Measurements from ENCODE around the gene ARHGAP22. TPM values are rescaled to one million over a fixed set of nuclear protein-coding genes. Genes with fewer than 3 reads are reported as not detected.

ARHGAP22 gene
- total RNA-seq, 1 donor from 2014 or later: 1.1 TPM

- DNase-seq: no peak
Observed at GRCh38 chr10:48607356-48608278, 2.7 kb upstream of the ARHGAP22 start.

DNA sequence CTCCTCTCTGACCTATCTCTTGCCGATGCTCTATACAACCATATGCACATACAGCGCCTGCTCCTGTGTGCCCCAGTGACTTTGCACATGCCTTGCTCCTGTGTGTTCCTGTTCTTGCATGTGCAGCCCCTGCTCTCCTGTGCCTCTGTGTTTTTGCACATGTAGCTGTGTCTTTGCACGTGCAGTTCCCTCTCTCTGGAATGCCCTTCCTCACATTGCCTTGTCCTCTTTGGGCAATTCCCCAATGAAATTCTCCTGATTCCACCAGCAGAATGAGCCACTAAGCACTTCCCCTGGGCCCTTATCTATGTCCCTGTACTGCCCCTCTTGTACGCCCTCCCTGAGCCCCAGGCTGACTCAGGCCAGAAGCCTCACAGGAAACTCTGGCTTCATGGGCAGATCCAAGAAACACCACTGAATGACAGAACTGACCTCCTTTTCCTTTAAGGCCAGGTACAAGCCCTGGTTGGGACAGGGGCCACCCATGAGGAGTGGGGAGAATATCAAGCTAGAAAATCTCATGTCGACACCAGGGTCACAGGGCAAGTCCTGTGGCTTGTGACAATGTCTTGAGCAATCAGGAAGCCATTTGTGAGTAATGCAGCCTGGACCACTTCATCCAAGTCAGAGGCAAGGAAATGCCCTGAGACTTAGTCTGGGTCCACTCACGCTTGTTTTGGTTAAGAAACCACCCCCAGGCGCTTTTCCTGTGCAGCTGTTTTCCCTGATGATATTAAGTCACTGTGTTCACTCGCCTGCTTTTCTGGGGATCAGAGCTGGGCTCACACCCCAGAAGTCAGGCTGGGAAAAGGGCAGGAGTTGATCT lies 1.9 kb upstream of the ARHGAP22 start:
- DNase-seq: no peak

GRCh38 chr10:48605786-48606529 lies 1.1 kb upstream of the ARHGAP22 start:
- DNase-seq: no peak

- no peak for DNase-seq
Observed at GRCh38 chr10:48604039-48604990, 558 bp downstream of the ARHGAP22 start.

GRCh38 chr10:48603421-48604038 lies 1.3 kb downstream of the ARHGAP22 start:
- DNase-seq: no peak

DNA sequence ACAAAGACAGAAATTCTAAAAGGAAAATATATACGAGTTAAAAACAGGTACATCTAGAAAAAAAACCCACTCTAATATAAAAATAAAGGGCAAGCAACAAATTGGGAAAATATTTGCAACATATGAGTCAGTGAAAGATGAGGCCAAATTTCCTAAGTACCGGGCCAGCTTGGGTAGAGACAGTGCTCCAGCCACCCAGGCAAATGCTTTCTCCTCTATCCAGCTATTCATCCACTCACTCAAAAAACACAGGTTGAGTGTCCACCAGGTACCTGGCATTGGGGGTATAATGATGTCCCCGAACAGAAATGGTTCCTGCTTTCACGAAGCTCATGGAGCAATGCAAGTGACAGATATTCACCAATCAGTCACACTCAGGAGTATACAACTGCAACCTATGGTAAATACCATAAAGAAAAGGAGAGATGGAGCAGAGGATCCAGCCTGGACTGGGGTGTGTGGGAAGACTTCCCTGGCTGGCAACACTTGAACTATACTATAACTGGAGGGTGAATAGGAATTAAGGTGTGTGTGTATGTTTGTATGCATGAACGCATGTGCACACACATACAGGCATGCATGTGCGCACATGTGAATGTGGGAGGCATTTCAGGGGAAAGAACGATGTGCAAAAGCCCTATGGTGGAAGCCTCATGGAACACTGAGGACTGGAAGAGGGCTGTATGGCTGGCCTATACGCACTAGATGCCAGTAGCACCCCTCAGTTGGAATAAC lies 2.3 kb downstream of the ARHGAP22 start:
- DNase-seq: no peak

- DNase-seq: no peak
Observed at GRCh38 chr10:48601789-48602188, 3.1 kb downstream of the ARHGAP22 start.

GRCh38 chr10:48600645-48601505 lies 4.0 kb downstream of the ARHGAP22 start:
- no peak for DNase-seq

DNA sequence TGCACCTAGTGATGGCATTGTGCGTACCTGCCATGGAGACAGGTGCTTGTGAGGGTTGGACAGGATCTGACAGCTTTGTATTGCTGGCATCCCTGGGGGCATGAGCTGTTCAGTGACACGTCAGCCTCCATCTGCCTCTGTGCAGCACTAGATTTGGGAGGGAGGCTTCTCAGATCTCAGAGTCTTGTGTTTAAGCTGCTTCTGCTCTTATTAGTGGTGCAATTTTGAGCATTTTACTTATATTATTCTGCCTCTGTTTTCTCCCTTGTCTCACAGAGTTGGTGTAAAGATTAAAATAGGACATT lies 5.1 kb downstream of the ARHGAP22 start:
- no peak for DNase-seq

DNA sequence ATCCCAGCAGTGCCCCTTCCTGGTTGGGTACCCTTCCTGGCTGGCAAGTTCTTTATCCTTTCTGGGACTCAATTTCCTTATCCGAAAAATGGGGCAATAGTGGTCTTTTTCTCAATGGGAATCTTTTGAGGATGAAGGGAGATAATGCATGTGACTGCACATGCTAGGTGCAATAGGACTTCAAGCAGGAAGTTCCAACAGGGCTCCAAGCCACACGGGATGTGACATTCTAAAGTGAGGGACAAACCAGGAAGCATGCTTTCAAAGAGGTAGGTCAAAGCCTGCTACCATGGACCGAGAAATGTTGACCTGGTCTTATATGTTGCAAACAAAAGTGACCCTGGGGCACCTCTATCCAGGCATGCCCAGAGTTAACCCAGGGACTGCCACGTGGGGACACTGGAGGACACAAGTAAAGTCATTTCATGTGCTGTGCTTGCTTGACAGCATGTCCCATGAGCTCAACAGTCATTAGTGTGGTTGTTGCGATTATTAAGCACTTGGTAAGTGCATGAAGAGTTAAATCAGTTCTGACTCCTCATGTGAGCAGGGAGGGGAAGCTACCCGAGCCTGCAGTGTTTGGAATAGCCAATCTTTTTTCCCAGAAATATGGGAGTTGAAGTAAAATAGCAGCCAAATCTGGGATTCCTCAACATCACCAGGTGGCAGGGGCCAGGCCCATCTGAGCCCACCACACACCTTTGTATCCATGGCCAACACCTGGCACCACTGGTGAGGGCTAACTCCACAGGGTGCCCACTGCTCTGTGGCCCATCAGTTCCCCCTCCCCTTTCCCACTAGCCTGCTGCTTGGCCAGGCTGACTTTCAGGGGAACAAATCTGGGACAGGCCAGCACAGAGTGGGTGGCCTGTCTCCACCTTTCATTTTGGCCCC lies 5.7 kb downstream of the ARHGAP22 start:
- no peak for DNase-seq

DNA sequence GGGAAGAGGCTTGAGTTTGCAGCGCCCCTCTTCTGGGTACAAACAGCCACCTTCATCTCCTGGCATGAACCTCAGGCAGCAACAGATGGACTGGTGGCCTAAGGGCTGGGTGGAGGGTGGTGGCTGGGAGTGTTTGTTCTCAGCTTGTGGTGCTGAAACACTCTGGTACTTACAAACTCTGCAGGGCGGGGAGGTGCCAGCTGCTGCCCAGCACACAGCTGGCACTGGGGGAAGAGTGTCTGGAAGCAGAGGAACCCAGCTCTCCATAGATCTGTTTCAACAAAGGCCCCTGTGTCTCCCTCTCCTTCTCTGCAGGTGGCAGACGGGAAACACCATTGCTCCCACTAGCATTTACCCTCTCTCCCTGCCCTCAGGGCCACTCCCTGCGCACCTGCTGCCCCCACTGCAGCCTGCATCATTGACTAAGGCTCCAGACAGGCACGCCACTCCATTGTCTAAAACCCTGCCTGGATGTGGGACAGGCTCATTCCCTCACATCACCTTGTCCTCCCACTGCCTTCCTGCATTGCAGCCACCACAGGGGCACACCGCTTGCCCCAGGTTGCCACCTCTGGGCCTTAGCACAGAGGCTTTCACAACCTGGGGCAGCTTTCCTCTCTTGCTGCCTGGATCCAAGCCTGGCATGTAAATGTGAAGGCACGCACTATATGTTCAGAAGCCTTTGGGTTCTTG lies 6.5 kb downstream of the ARHGAP22 start:
- no peak for DNase-seq

DNA sequence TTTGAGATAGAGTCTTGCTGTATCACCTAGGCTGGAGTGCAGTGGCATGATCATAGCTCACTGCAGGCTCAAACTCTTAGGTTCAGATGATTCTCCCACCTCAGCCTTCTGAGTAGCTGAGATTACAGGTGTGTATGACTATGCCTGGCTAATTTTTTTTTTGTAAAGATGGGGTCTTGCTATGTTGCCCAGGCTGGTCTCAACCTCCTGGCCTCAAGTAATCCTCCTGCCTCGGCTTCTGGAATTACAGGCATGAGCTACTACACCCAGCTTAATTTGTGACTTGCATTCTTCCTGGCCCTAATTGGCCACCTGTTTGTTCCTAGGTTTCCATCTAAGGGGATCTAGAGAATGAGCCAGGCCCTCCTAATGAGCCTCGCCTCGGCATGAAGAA lies 9.3 kb downstream of the ARHGAP22 start:
- DNase-seq: no peak

GRCh38 chr10:48594803-48595538 lies 9.9 kb downstream of the ARHGAP22 start:
- DNase-seq: no peak

- no peak for DNase-seq
Observed at GRCh38 chr10:48594371-48594770, 10.5 kb downstream of the ARHGAP22 start.

GRCh38 chr10:48592346-48592745 lies 12.5 kb downstream of the ARHGAP22 start:
- no peak for DNase-seq

GRCh38 chr10:48590945-48591344 lies 13.9 kb downstream of the ARHGAP22 start:
- DNase-seq: no peak

DNA sequence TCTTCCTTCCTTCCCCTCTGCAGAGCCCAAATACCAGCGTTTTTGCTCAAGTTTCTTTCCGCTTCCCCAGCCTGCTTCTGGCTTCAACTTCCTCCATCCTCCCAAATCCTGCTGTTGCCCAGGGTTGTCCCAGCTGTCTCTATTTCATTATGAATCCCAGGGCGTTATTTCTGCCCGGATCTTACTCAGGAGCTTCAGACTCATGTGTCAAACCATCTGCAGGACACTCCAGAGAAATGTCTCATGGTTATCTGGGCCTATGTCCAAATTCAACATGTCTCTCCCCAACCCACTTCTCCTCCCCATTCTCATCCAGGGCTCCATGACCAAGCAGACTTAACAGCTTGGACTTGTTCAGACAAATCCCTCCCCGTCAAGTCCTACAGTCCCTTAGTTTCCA lies 15.6 kb downstream of the ARHGAP22 start:
- no peak for DNase-seq

Data from skin of body (tissue), 2 donors.